Measurements from ENCODE around the gene AZGP1.
"Not testable (repeated sequence)": the region's sequence is repeated elsewhere in the genome, so short reads cannot be mapped to it uniquely, and the experiment has no call there.

The AZGP1 gene

DNA sequence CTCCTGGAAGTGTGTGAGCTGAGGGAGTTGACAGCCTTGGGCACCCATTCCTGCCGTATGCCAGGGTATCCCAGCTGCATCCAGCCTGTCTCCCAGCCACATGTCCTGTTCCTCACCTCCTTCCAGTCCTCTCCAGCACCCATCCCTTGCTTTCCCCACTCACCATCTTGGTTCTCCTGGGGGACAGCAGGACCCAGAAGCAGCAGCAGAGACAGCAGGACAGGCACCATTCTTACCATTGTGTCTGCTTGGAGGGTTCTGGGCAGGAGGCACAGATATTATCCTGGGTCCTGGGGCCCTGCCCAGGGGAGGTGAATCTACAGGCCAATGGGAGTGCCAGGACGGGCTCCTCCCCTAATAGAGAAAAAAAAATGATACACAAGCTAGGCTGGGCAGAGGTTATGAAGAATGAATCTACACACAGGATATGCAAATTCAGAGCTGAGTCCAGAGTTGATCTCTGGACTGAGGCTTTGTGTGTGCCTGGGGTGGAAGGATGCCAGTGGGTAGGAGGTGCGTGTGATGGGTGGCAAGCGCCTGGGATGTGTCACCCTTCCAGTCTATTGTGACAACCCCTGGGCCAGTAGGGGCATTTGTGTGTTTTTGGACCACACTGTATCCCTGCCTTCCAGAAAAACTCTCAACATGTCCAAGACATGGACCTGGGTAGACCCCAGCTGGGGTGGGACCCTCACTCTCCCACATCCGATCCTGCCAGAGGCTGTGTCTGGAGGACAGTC, at the start of gene AZGP1:
AZGP1 (minus strand) TSS at position 250 of the 740 bp plus-strand sequence; CDS start at position 239, 11 bp downstream.
- no peak for DNase-seq (ENCODE audit: low spot score)

DNA sequence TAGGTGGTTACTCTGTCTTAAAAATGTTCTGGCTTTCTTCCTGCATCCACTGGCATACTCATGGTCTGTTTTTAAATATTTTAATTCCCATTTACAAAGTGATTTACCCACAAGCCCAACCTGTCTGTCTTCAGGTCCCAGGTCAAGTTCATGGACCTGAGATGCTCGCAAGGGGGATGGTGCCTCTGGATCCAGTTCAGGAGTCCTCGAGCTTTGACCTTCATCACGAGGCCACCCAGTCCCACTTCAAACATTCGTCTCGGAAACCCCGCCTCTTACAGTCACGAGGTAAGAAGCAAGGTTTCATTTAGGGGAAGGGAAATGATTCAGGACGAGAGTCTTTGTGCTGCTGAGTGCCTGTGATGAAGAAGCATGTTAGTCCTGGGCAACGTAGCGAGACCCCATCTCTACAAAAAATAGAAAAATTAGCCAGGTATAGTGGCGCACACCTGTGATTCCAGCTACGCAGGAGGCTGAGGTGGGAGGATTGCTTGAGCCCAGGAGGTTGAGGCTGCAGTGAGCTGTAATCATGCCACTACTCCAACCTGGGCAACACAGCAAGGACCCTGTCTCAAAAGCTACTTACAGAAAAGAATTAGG, 48.3 kb upstream of the AZGP1 start:
- DNase-seq (ENCODE audit: low spot score) = no peak

DNA sequence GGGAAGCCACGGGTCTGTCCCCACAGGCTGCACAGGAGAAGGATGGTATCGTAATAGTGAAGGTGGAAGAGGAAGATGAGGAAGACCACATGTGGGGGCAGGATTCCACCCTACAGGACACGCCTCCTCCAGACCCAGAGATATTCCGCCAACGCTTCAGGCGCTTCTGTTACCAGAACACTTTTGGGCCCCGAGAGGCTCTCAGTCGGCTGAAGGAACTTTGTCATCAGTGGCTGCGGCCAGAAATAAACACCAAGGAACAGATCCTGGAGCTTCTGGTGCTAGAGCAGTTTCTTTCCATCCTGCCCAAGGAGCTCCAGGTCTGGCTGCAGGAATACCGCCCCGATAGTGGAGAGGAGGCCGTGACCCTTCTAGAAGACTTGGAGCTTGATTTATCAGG, 47.7 kb upstream of the AZGP1 start:
- no peak for DNase-seq (ENCODE audit: low spot score)

DNA sequence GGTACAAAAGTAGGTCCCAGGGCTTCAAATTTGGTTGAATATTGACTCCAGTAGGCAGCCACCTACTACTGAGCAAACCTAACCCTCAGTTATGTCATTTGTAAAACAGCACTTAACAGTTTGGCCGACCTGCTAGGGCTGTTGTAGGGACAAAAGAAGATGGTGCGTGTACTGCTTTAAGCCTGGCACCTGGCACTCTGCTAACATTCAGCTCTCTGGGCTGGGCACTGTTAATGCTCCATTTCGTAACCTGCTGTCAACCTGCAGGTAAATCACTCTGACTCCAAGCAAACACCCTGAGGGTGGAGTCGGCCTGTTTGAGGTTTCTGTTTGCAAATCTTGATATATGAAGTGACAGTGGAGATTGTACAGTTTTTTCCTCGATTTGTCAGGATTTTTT, 46.8 kb upstream of the AZGP1 start:
- DNase-seq (ENCODE audit: low spot score) = no peak

DNA sequence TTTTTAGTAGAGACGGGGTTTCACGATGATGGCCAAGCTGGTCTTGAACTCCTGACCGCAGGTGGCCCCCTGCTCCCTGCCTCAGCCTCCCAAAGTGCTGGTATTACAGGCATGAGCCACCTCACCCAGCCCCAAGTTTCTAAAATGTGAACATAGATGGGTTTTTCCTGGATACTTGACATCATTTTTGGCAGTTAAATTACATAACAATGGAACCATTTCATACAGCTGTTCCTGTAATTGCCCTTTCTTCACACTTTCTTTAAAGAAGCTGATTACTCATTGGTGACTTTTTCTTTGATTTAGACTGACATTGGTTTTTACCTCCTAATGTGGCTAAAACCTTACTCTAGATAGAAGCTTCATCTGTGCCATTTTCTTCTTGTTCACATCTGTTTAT, 45.5 kb upstream of the AZGP1 start:
- DNase-seq (ENCODE audit: low spot score) = no peak

DNA sequence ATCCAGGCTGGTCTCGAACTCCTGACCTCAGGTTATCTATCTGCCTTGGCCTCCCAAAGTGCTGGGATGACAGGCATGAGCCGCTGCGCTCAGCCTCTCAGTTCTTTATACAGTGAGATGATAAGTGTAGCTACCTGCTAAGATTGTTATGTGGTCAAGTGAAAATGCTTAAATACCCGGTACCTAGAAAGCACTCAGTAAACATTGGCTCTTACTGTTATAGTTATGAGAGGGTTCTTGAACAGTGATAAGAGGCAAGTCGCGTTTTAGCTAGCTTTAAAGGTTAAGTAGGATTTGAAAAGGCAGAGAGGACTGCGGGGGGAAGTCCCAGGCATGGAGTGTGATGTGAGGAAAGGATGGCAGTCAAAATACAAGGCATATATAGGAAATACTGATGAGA, 44.1 kb upstream of the AZGP1 start:
- no peak for DNase-seq (ENCODE audit: low spot score)

DNA sequence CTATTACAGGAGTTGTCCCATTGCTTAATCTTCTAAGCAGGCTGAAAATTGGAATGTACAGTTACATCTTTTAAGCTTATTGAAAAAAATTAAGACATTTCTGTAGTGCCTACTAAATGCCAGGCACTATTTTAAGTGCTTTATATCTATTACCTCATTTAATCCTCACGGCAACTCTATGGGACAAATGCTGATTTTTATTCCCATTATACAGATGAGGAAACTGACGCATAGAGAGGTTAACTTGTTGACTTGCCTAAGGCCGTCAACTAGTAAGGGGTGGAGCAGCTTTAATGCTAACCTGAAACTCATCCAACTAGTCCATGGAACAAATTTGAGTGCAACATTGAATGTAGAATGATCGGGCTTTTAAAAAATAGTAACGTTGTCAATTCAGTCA, 42.0 kb upstream of the AZGP1 start:
- no peak for DNase-seq (ENCODE audit: low spot score)

DNA sequence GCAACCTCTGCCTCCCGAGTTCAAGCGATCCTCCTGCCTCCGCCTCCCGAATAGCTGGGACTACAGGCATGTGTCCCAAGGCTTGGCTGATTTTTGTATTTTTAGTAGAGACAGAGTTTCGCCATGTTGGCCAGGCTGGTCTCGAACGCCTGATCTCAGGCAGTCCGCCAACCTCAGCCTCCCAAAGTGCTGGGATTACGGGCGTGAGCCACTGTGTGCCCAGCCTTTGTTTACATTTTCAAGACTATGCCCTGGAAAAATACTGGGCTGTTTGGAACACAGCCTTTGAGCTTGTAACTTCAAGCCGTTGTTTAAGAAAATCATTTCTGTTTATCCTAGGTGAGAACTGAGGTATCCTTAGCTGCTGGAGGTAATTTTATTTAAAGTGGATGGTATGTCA, 41.5 kb upstream of the AZGP1 start:
- no peak for DNase-seq (ENCODE audit: low spot score)

DNA sequence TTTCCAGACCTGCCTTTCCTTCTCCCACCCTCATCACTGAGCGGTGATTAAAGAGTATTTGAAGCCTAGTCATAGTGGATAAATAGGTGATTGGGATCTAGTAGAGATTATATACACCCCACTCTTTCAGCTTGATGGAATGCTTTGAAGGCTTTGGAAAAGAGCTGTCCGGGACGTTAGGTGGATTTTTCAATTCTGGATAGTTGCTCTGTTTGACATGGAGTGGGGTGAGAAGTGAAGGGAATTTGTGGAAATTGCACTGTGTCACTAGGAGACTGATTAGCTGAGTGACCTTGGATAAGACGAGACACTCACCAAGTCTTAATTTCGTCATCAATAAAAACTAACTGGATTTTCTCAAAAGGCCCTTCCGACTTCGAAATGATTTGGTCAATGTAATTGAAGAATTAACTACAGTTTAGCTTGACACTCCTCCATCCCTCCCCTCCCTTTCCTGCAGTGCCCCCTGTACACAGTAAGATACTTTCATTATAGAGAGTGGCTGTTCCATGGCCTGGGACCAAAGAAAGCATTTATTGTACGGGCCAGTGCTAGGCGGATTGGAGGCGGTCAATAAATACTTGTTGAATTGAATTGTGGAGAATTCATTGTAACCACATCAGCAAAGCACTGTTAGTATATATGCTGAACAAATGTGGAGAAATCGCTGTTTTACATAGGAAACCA, 40.5 kb upstream of the AZGP1 start:
- peak; percentile 45 for DNase-seq (ENCODE audit: low spot score)

DNA sequence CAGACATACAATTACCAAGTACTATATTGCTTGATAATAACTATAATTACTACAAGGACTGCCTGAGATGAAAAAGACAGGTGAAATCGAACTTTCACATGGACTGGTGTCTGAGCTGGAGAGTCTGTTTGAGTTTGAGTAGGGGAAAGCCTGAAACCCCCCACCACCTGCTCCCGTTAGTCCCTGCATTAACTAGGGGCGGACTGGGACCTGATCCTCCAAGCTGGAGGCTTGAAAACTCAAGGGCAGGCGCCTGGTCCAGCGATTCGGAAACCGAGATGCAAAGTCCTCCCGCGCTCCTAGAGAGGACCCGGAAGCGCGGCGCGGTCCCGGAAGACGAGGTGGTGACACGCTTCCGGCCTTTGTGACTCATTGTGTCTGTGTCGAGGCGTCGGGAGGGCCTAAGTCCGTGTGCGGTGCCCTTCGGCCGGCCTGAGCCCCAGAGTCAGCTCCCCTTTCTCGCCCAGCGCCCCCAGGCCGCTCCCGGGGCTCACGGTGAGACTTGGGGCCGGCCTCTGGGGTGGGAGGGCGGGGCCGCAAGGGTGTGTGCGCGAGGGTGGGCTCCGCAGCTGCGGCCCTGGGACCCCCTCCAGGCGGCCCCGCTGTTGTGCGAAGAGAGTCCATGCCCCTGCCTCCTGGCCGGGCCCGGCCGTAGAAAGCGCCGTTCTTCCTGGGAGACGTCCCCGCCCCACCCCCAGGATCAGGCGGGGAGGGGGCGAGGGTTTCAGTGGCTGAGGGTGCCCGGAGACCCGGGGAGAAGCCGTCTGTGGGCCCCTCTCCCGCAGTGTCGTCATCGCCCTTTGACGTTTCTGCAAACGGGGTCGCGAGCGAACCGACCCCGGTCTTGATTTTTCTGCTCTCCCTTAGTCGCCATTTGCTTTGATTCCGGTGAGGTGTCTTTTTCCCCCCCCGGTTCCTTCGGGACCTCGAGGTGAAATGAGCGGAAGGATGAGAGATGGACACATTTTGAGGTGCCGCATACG, 39.7 kb upstream of the AZGP1 start, which contains the start of gene ZKSCAN1:
ZKSCAN1 (plus strand) TSS at position 365 of the 983 bp plus-strand sequence. CDS start 7,911 bp downstream, outside the sequence.
- DNase-seq (ENCODE audit: low spot score) = peak; percentile 95

DNA sequence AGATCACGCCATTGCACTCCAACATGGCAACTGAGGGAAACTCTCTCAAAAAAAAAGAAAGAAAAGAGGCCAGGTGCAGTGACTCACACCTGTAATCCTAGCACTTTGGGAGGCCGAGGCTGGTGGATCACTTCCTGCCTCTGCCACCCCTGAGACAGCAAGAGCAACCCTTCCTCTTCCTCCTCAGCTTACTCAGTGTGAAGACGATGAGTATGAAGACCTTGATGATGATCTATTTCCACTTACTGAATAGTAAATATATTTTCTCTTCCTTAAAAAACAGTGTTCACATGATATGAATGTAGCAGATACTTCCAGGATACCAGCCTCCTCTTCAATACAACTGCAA, 37.5 kb upstream of the AZGP1 start:
- DNase-seq (ENCODE audit: low spot score) = no peak

DNA sequence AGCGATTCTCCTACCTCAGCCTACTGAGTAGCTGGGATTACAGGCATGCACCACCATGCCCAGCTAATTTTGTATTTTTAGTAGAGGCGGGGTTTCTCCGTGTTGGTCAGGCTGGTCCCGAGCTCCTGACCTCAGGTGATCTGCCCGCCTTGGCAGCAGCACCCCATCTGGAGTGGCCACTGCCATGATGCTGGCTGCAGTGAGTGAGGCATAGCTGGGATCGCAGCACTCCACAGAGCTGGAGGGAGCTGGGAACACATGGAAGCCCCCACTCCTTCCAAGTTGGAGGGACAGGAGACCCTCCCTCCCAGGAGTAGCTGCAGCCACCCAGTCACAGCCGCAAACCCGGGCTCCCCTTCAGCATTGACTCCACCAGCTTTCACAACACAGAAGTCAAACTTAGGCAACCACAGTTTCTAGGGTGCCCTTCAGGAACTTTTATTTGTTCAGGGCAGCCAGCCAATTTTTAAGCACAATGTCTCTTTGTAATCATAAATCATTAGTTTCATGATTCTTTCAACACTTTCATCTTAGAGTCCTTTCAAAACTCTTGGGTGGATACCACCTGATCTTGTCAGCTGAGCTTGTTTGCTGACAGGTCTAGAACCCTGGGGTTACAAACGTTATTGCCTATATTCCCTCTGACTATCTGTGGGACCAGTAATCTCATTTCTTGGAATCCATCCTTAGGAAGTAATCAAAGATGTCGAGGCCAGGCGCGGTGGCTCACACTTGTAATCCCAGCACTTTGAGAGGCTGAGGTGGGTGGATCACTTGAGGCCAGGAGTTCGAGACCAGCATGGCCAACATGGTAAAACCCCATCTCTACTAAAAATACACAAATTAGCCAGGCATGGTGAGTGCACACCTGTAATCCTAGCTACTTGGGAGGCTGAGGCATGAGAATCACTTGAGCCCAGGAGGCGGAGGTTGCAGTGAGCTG, 36.8 kb upstream of the AZGP1 start:
- not testable (repeated sequence) for DNase-seq (ENCODE audit: low spot score)

DNA sequence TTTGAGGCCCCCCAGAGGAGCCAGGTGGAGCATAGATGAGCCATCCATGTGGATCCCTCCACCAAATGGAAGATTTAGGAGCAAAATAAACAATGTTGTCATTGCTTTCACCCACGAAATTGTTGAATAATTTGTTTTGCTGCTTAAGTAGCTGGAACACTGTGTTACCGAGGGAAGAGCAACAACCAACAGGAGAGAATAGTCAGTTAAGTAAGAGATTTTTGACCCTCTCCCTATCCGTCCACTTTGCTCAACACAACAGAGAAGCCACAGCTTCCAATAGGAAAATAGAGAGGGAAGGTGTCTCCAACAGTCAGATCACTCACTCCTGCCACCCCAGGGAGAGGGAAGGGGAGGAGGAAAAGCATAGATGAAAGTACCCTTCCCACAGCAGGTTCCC, 35.7 kb upstream of the AZGP1 start:
- no peak for DNase-seq (ENCODE audit: low spot score)

DNA sequence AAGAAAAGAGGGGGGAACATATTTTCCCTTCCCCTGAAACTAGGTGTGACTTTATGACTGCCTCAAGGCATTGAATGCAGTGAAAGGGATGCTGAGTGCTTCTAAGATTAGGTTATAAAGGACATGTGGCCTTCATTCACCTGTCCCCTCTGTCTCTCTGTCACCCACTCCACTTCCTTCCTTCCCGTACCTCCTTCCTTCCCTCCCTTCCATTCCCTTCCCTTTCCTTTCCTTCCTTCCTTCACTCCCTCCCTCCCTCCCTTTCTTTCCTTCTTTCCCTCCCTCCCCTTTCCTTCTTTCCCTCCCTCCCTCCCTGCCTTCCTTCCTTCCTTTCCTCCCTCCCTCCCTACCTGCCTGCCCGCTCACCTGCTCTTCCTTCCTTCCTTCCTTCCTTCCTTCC, 35.1 kb upstream of the AZGP1 start:
- DNase-seq (ENCODE audit: low spot score) = no peak

DNA sequence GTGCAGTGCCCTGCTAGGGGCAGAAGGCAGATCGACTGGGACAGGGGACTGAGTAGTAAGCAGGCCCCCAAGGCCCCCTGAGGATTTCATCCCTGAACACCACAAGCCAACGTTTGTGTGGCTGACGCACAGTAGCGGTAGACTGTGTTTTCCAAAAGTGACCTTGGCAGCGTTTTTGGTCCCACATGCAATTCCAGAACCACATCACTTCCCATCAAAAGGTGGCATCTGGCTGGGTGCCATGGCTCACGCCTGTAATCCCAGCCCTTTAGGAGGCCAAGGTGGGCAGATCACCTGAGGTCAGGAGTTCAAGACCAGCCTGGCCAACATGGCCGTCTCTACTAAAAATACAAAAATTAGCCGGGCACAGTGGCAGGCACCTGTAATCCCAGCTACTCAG, 34.1 kb upstream of the AZGP1 start:
- DNase-seq (ENCODE audit: low spot score) = not testable (repeated sequence)

DNA sequence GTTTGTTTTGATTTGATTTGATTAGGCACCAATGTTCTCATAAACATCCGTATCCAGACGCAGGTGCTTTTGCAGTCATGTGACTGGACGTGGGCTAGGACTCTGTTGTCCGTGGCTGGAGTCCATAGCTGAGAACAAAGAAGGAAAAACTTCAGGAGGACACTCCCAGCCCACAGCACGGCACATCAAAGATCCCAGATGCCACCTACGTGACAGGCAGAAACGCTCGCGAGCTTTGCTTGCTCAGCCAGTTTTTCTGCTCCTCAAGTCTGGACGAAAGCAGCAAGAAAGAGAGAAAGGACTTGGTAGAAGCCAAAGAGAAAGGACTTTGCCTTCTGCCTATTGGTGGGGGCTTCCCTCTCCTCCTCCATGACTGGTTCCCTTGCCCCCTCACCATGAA, 32.7 kb upstream of the AZGP1 start:
- no peak for DNase-seq (ENCODE audit: low spot score)

DNA sequence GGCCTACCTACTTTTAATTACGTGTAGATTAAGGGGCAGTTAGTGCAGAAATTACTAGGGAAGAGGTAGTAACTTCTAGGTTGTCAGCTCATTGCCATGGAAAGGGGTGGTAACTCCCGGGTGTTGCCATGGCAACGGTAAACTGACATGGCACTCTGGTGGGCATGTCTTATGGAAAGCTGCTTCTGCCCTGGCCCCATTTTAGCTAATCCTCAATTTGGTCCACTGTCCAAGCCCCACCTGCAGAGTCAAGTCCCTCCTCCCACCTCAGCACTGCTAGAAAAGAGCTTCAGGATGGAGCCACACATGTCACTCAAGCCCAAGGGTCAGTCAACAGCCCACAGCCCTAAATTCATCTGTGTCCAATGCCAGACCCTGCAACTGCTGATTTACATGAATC, 32.1 kb upstream of the AZGP1 start:
- DNase-seq (ENCODE audit: low spot score) = no peak

DNA sequence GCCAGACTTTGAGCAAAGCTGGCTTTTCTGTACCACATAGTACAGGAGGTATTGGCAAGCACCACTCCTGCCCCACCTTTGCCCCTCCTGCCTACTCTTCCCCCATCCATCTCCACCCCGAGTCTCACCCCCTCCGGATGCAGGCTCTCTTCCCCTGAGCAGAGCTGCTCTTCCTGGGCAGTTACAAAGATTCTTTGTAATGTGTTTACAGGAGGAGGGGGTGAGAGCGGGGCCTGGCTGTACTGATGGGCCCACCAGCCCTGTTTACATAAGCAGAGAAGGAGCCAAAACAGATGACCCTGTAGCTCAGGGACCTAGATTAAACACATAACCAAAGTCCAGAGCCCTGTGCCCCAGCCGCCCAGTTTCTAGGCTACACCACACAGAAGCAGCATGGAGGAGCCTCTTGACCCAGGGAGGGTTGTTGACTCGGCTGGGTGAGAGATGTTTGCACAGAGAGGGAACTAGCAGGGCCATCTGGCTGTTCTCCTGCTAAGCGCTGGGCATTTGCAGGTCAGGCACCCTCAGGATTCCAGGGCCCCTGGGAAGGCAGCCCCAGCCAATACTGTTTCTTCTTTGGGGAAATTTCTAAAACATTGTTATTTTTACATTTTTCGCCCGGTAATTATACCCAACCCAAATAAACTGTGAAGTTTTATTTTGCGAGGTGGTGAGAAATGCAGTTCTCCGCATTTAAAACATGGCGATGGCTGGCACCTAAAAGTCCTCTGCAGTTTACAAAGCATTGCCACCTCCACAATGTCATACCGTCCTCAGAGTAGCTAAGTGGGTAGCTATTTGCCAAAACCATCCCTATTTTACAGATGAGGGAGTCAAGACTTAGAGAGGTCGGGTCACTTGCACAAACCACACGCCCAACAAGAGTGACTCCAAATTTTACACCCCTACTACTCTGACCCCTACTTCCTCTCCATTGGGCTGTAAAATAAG, 28.2 kb upstream of the AZGP1 start:
- DNase-seq (ENCODE audit: low spot score) = no peak

DNA sequence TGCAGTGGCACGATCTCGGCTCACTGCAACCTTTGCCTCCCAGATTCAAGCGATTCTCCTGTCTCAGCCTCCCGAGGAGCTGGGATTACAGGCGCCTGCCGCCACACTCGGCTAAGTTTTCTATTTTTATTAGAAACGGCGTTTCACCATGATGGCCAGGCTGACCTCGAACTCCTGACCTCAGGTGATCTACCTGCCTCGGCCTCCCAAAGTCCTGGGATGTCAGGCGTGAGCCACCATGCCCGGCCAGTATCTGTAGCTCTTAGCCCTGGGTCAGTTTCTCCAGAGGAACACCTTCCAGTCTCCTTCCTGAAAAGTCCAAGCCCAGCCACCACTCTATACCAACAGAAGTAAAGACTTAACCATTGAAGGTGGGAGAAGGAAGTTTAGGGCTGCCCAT, 24.4 kb upstream of the AZGP1 start:
- no peak for DNase-seq (ENCODE audit: low spot score)

All from hepatic stellate cell (primary cell).